Activated CD4-positive, alpha-beta T cell treated with anti-CD3 and anti-CD28 coated beads, Interleukin-2, amount 50 U/mL, for 24 hours (primary cell): ENCODE results near the gene LAMTOR4.

Experiments used
- DNase-seq, 2 donors: peaks; one replicate each; pipeline ENCODE4 v3.0.0-alpha.2; 2020; ENCODE audit warnings: low read depth in 1 of 2, low spot score in 1 of 2

Gene LAMTOR4

DNA sequence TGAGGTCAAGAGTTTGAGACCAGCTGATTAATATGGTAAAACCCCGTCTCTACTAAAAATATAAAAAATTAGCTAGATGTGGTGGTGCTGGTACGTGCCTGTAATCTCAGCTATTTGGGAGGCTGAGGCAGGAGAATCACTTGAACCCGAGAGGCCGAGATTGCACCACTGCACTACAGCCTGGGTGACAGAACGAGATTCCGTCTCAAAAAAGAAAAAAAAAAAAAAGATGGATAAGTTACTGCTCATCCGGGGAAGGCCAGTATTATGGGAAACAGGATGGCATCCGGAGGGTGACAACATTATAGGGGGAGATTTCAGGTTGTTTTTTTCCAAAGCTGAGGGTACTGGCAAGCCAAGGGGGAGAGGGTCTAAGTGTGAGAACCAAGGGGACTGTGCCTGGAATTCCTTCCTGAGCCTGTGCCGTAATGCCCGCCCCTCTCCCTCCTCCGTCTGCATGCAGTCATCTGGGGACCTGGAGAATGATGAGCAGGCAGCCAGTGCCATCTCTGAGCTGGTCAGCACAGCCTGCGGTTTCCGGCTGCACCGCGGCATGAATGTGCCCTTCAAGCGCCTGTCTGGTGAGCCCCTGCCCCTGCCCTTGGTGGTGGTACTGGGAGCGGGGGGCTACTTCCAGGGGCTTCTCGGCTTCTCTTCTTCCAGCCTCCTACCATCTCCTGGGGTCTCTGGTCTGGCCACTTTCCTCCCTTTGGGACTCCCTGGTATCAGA, 4.4 kb downstream of the LAMTOR4 start:
- no peak for DNase-seq

DNA sequence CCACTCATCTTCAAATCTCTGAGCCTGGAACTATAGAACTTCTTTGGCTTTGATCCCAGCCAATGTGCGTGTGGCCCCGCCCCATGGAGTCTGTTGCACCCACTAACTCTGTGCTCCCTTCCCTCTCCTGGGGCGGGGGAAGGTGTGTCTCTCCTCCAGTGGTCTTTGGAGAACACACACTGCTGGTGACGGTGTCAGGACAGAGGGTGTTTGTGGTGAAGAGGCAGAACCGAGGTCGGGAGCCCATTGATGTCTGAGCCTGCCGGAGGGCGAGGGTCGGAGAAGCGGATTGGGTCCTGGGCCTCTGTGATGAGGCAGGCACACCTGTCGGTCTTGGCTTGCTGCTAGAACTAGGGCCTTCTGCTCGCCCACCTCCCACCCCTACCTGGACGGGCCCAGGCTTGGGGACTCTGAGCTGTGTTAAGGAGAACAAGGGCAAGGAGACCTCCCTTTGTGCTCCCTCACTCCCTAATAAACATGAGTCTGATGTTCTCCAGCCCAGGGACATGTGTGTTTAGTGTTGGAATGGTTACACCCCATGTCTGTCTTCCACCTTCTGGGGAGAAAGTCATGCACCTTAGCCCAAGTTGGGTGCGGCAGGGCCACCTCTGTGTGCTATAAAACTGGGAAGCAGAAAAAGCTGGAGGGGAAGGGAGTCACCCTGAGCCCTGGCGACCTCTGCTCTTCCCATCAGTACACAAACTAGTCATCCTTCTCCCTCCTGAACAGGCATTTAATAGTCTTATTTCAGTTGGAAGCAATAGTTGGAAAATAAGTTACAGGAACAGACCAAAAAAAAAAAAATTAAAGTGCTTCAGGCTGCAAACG, 5.2 kb downstream of the LAMTOR4 start:
- no peak for DNase-seq

DNA sequence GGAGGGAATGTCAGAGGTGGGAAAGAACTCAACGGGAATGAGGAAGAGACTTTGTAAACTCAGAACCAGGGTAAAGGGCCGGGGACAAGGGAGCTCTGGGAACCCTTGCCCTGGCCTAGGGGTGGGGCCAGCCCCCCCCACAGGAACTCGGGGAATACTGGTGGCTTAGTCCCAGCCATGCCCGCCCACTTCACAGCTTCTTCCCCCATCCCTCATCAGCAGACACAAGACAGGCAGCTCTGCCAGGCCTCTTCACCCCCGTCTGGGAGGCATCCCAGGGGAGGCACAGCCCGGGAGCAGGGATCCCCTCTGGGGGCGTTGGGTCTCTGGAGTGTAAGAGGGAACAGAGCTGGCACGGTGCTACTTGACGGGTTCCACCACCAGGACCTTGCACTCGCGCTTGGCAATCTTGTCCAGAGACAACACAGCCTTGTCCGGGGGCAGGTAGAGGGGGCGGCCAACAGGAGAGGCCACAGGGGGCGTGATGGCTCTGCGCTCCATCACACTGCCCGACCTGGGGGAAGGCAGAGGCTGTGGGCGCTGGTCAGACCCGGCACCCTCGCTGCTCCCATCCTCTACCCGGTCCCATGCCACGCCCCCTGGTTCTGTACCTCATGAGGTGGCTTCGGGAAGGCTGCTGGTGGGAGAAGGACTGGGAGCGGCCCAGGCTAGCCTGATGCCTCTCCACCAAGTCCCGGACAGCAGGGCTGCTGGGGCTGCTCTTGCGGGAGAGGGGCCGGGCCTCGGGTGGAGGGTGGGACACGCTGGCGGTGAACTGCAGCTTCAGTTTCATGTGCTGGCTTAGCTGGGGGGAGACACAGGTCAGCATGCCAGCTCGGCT, 6.2 kb downstream of the LAMTOR4 start:
- DNase-seq: no peak

DNA sequence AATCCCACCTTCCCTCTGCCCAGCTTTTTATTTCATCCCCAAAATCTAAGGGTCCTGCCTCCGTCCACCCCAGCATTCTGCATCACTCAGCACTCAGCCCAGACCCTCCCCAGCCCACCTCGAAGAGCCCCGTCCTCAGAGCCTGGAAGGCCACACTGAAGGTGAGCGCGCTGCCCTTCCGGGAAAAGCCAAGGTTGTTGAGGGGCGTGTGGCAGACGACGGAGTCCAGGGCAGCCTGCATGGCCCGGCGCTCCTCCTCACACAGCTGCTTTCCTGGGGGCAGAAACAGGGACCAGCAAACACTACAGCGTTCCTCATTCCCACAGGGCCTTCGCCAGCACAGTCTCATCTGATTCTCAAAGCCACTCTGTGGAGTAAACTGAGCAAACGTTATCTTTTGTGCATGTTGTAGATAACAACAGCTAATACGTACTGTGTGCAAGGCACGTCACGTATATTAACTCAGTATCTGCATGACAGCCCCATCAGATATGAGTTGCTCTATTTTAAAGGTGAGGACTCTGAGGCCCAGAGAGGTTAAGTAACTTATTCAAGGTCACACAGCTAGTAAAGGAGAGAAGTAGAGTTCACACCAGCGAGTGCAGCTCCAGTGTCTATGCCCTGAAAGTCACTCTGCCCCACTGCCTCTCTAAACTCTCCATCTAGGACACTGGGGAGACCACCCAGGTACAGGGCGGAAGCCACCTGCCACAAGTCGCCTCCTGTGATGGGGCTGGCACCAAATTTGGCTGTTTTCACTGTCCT, 7.0 kb downstream of the LAMTOR4 start:
- no peak for DNase-seq

- DNase-seq: no peak
Observed at GRCh38 chr7:100156331-100157068, 7.8 kb downstream of the LAMTOR4 start.

DNA sequence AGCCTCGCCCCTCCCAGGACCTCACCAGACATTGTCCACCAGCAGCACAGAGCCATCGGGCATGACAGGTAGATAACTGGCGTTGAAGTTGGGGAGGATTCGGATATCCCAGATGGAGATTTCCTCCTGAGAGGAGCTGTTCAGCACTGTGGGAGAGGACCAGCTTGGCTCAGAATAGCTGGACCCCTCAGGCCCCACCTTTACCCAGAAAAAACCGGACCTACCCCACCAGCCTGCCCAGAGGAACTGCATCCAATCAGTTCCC, 8.3 kb downstream of the LAMTOR4 start:
- no peak for DNase-seq

GRCh38 chr7:100157334-100158228, 8.9 kb downstream of the LAMTOR4 start:
- DNase-seq: no peak

DNA sequence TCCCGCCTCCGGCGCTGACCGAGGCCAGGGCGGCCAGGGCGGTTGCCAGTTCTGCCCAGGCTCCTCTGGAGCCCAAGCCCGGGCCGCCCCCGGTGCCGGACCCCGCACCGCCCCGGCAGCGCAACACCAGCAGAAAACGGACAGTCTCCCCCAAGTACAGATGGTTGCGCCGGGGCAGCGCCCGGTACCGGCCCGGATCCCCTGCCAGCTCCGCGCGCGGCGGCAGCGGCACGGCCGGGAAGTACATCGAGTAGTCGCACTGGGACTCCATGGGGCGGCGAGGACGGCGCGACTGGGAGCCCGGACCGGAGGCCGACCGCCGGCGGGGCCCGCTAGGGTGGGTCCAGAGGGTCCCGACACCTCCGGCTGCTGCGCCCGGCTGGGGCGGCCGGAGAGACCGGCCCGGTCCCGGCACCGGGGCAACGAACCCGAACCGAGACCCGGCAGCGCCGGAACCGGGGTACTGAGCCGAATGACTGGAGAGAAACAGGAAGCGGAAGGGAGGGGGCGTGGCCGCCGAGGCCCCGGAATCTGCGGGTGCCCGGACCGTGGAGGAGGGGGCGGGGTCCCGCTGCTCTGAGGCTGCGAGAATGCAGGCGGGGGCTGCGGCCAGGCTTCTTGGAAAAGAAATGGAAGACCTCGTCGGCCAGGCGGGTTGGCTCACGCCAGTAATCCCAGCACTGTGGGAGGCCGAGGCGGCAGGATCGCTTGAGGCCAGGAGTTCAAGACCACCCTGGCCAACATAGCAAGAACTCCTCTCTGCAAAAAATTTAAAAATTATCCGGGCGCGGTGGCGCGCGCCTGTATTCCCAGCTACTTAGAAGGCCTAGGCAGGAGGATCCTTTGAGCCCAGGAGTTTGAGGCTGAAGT, 9.7 kb downstream of the LAMTOR4 start, which contains the start of gene TRAPPC14:
TSS of gene TRAPPC14 (minus strand) at position 495 of the 870 bp plus-strand sequence. CDS start at position 271, 224 bp downstream.
- peak; percentile 82 to 90 for DNase-seq

DNA sequence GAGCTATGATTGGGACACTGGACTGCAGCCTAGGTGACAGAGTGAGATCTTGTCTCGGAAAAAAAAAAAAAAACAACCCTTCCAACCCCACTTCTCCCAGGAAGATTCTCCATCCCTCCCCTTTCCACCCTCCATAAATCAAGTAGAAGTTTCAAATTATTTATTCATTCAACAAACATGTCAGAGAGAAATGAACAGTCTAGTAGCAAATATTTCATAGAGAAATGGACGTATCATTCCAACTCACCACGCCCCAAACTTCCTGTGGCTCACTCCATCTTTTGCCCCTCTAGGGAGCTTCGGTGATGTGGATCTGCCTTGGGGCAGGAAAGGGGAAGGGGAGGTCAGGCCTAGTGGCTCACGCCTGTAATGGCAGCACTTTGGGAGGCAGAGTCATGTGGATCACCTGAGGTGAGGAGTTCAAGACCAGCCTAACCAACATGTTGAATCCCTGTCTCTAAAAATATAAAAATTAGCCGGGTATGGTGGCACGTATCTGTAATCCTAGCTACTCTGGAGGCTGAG, 10.4 kb downstream of the LAMTOR4 start:
- no peak for DNase-seq

GRCh38 chr7:100160067-100160466, 11.3 kb downstream of the LAMTOR4 start:
- no peak for DNase-seq

DNA sequence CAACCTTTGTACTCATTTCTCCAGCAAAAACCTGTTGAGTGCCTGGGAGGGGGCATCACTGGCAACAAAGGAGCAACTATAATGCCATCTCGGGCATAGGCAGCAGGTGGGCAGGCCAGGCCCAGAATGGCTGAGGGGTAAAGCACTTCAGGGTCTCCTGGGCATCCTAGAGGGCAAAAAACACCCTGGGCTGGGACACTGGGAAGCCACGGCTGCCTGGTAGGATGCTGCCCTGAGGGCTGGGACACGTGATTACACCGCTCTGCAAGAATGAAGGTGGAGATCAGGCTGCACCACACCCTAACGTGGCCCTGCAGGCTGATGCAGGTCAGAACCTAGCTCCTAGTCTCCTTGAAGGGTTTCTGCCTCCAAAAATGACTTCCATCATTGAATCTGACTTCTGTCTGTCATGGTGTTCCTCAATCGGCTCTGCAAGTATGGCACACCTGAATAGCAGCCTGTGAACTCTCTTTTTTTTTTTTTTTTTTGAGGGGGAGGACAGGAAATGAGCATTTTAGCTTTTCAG, 14.4 kb downstream of the LAMTOR4 start:
- DNase-seq: no peak

DNA sequence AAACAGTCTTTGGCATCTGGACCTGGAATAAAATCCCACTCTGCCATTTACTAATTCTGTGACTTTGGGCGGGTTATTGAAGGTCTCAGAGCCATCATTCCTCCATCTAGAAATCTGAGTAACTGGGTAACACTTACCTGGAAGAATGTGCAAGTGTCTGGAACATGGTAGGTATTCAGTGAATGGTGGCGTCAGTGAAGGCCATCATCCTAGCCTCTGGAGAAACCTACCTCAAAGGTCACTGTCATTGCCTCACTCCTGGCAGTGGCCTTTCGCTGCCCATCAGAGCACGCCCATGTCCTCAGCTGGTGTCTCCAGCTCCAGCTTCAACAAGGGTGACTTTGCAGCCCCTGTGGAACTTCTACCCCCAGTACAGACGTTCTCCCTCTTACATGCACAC, 15.2 kb downstream of the LAMTOR4 start:
- DNase-seq: no peak

DNA sequence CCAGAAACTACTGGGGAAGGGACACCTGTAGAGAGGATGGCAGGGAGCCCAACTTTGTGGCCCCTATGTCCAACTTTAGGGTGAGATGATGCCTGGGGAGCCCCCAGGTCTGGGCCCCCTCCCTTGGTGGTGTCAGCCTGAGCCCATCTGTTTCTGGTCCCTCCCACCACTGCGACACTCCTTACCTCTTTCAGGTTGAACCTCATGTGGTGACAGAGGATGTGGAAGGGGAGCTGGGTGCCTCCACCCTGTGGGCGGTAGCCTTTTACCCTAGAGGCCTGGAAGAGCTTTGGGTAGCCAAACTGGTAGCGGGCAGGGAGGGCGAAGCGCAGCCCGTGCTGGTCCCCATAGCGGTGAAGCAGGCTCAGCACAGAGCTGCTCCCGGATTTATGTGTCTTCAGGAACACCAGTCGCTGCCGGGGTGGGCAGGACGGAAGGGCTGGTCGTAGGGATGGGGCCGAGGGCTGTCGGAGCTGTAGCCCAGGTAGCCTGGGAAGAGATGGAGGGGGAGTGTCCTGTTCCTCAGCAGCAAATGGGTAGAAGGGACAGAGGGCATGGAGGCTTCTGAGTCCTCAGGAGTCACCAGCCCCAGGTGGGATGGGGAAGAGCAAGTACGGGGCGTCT, 17.7 kb downstream of the LAMTOR4 start:
- no peak for DNase-seq

GRCh38 chr7:100166970-100167911, 18.5 kb downstream of the LAMTOR4 start:
- DNase-seq: no peak

- no peak for DNase-seq
Observed at GRCh38 chr7:100167912-100168323, 19.2 kb downstream of the LAMTOR4 start.

DNA sequence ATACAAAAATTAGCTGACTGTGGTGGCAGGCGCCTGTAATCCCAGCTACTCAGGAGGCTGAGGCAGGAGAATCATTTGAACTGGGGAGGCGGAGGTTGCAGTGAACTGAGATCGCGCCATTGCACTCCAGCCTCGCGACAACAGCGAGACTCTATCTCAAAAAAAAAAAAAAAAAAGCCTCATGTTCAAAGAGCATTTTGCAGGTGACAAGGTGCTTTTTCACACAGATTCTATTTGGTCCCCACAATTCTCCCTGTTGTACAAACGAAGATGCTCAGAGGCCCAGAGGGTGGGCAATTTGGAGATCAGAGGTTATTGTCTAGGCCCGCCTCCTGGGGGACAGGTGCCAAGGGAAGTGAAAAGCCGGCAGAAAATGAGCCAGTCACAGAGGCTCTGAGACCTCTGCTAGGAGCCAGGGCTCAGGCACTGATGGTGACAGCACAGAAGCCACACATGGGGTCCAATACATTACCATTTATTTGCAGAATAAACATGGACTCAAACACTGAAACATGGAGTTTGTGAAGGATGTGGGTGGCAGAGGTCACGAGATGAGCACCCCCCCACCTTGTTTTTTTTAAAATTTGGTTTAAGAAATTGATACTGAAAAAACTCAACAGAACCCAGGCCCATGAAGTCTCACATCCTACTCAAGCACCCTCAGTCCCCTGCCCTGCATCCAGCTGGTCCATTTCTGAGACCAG, 20.6 kb downstream of the LAMTOR4 start:
- DNase-seq: no peak
